ENCODE measurements around the gene PRKCH.

PRKCH gene

GRCh38 chr14:61577506-61577931, 256.1 kb downstream of the PRKCH start:
- DNase-seq: no peak

GRCh38 chr14:61578745-61579144, 257.4 kb downstream of the PRKCH start:
- no peak for DNase-seq

GRCh38 chr14:61581340-61581739, 260.0 kb downstream of the PRKCH start:
- DNase-seq: no peak

- DNase-seq: no peak
Observed at GRCh38 chr14:61581955-61582615, 260.7 kb downstream of the PRKCH start.

- no peak for DNase-seq
Observed at GRCh38 chr14:61582815-61583214, 261.4 kb downstream of the PRKCH start.

- no peak for DNase-seq
Observed at GRCh38 chr14:61584331-61584741, 263.0 kb downstream of the PRKCH start.

- no peak for DNase-seq
Observed at GRCh38 chr14:61585598-61586543, 264.5 kb downstream of the PRKCH start.

GRCh38 chr14:61586544-61587055, 265.2 kb downstream of the PRKCH start:
- no peak for DNase-seq

- DNase-seq: no peak
Observed at GRCh38 chr14:61587081-61587713, 265.8 kb downstream of the PRKCH start.

- no peak for DNase-seq
Observed at GRCh38 chr14:61588419-61588901, 267.1 kb downstream of the PRKCH start.

- DNase-seq: no peak
Observed at GRCh38 chr14:61589691-61590581, 268.6 kb downstream of the PRKCH start.

- no peak for DNase-seq
Observed at GRCh38 chr14:61591862-61592261, 270.5 kb downstream of the PRKCH start.

GRCh38 chr14:61593330-61593729, 272.0 kb downstream of the PRKCH start:
- no peak for DNase-seq

GRCh38 chr14:61596990-61597389, 275.6 kb downstream of the PRKCH start:
- DNase-seq: no peak

- DNase-seq: no peak
Observed at GRCh38 chr14:61598980-61599379, 277.6 kb downstream of the PRKCH start.

GRCh38 chr14:61599942-61600341, 278.6 kb downstream of the PRKCH start:
- DNase-seq: no peak
